HCT116 (cell line): Measurements from ENCODE around the gene SKA2. TPM values are rescaled to one million over a fixed set of nuclear protein-coding genes. Genes with fewer than 3 reads are reported as not detected.

ENCODE experiments used
- ATAC-seq: fragments of 200-7000 bp; cut with Tn5 transposase; 2 replicates; pipeline ENCODE4 v1.9.1; 2020; ENCODE audit warnings: mild to moderate bottlenecking, moderate library complexity
- BruUV-seq: library from RNA; stranded (reverse); fragments of 400-500 nt; replicated peaks from 2 replicates; lab custom pipeline; 2021; lab: Mats Ljungman, UMichigan
- CTCF ChIA-PET: fragments of 300-600 bp; sonication (Branson Sonifier 250); formaldehyde crosslinking; loops from one replicate; lab custom pipeline; 2021; ENCODE audit warnings: antibody characterized with exemption; lab: Charles Lee
- POLR2A ChIA-PET: fragments of 300-600, 350-600 bp; sonication (Branson Sonifier 250); formaldehyde crosslinking; loops from one replicate; lab custom pipeline; 2021; ENCODE audit warnings: antibody characterized with exemption; lab: Charles Lee
- RAD21 ChIA-PET, 2 experiments: fragments of 300-600 bp; sonication (Branson Sonifier 250); formaldehyde crosslinking; loops; one replicate each; lab custom pipeline; 2023; ENCODE audit warnings: low total read pairs in 2 of 2; ENCODE audit not compliant: uncharacterized antibody in 2 of 2, unreplicated experiment in 2 of 2, low non-redundant PET in 1 of 2; lab: Charles Lee
- DNase-seq: peaks from one replicate; pipeline ENCODE4 v3.0.0-alpha.2; 2010; ENCODE audit warnings: low read depth, low spot score
- H2AFZ ChIP-seq: fragments of 200-600 bp; shearing (Covaris generic), sonication (generic); 2 replicates; pipeline ENCODE4 v1.6.1; 2017; ENCODE audit warnings: low read depth, mixed run types, mixed read lengths, antibody characterized with exemption, low read length; ENCODE audit not compliant: poor library complexity, severe bottlenecking
- H3K27ac ChIP-seq: 2 replicates; pipeline ENCODE4 v1.5.1; 2012; ENCODE audit warnings: low read depth, low read length
- H3K27me3 ChIP-seq: fragments of 200-600 bp; sonication (generic); 2 replicates; pipeline ENCODE4 v1.6.1; 2016; ENCODE audit warnings: mixed run types, low read length, mixed read lengths; ENCODE audit not compliant: insufficient read depth
- H3K36me3 ChIP-seq, 2 experiments: fragments of 200-500 bp in 1 of 2; fragments of 200-600 bp in 1 of 2; sonication (Bioruptor generic) in 1 of 2; sonication (generic) in 1 of 2; 2 replicates each; pipeline versions ENCODE4 v1.5.1 to v1.6.1; 2014 to 2016; ENCODE audit warnings: low read length in 2 of 2, inconsistent platforms in 1 of 2, mixed read lengths in 1 of 2, mixed run types in 1 of 2; ENCODE audit not compliant: insufficient read depth in 2 of 2, control insufficient read depth in 1 of 2
- H3K4me1 ChIP-seq, 2 experiments: fragments of 200-600 bp in 1 of 2; sonication (generic) in 1 of 2; 2 replicates each; pipeline versions ENCODE4 v1.5.1 to v1.6.1; 2012 to 2017; ENCODE audit warnings: low read length in 2 of 2, inconsistent platforms in 1 of 2, mild to moderate bottlenecking in 1 of 2, mixed read lengths in 1 of 2, mixed run types in 1 of 2, moderate library complexity in 1 of 2; ENCODE audit not compliant: insufficient read depth in 2 of 2, control insufficient read depth in 1 of 2
- H3K4me2 ChIP-seq: fragments of 200-600 bp; sonication (generic); 2 replicates; pipeline ENCODE4 v1.6.1; 2017; ENCODE audit warnings: mixed run types, low read length, mixed read lengths
- H3K4me3 ChIP-seq, 2 experiments: fragments of 200-600 bp in 1 of 2; sonication (generic) in 1 of 2; replicated peaks in 1 of 2; 2 replicates each; pipeline ENCODE4 v1.5.1; 2011 to 2016; ENCODE audit warnings: low read length in 2 of 2, control low read depth in 1 of 2, low read depth in 1 of 2, mild to moderate bottlenecking in 1 of 2, mixed read lengths in 1 of 2, mixed run types in 1 of 2
- H3K79me2 ChIP-seq: fragments of 200-600 bp; sonication (generic); 2 replicates; pipeline ENCODE4 v1.6.1; 2017; ENCODE audit warnings: mild to moderate bottlenecking, mixed run types, low read length, moderate library complexity, mixed read lengths; ENCODE audit not compliant: insufficient read depth
- H3K9ac ChIP-seq: fragments of 200-600 bp; sonication (generic); 2 replicates; pipeline ENCODE4 v1.6.1; 2016; ENCODE audit warnings: low read length, mixed read lengths
- H3K9me2 ChIP-seq: fragments of 200-600 bp; sonication (generic), shearing (Covaris generic); 2 replicates; pipeline ENCODE4 v1.6.1; 2017; ENCODE audit warnings: mixed run types, mild to moderate bottlenecking, moderate library complexity; ENCODE audit not compliant: insufficient read depth
- H3K9me3 ChIP-seq, 2 experiments: fragments of 200-500 bp in 1 of 2; fragments of 200-600 bp in 1 of 2; sonication (Bioruptor generic) in 1 of 2; sonication (generic) in 1 of 2; 2 replicates each; pipeline ENCODE4 v1.6.1; 2014 to 2017; ENCODE audit warnings: low read length in 2 of 2, mixed read lengths in 2 of 2, inconsistent platforms in 1 of 2, low read depth in 1 of 2, mild to moderate bottlenecking in 1 of 2, mixed run types in 1 of 2, moderate library complexity in 1 of 2; ENCODE audit not compliant: control insufficient read depth in 1 of 2, insufficient read depth in 1 of 2
- H4K20me1 ChIP-seq: fragments of 200-600 bp; sonication (generic), shearing (Covaris generic); 2 replicates; pipeline ENCODE4 v1.6.1; 2017; ENCODE audit warnings: mixed run types, mild to moderate bottlenecking, moderate library complexity; ENCODE audit not compliant: insufficient read depth
- EGR1 ChIP-seq: IDR thresholded peaks from 2 replicates; pipeline ENCODE4 v1.6.1; 2012; ENCODE audit warnings: low read depth
- EZH2phosphoT487 ChIP-seq: fragments of 200-600 bp; IDR thresholded peaks from 2 replicates; pipeline ENCODE4 v1.6.1; 2018; ENCODE audit warnings: antibody characterized with exemption, borderline replicate concordance
- POLR2A ChIP-seq: IDR thresholded peaks from 2 replicates; pipeline ENCODE4 v1.7.0; 2011; ENCODE audit warnings: borderline replicate concordance; ENCODE audit not compliant: insufficient read depth, insufficient read length; ENCODE audit errors: extremely low read depth
- POLR2AphosphoS5 ChIP-seq: IDR thresholded peaks from 2 replicates; pipeline ENCODE4 v1.6.1; 2011; ENCODE audit warnings: mild to moderate bottlenecking, low read depth, low read length, moderate library complexity
- RAD21 ChIP-seq: IDR thresholded peaks from 2 replicates; pipeline ENCODE4 v1.6.1; 2012; ENCODE audit warnings: low read depth, mild to moderate bottlenecking
- SRF ChIP-seq: IDR thresholded peaks from 2 replicates; pipeline ENCODE4 v1.6.1; 2012; ENCODE audit warnings: low read depth
- YY1 ChIP-seq: IDR thresholded peaks from 2 replicates; pipeline ENCODE4 v1.6.1; 2011; ENCODE audit warnings: low read length, low read depth, moderate library complexity, mild to moderate bottlenecking; ENCODE audit not compliant: insufficient replicate concordance; ENCODE audit errors: extremely low read depth
- ZFX ChIP-seq: fragments of 450-650 bp; IDR thresholded peaks from 2 replicates; pipeline ENCODE4 v1.6.1; 2017
- ZNF274 ChIP-seq: fragments of 200-500 bp; sonication (Bioruptor generic); IDR thresholded peaks from 2 replicates; pipeline ENCODE4 v1.6.1; 2014; ENCODE audit warnings: mild to moderate bottlenecking, low read depth, low read length, inconsistent platforms
- intact Hi-C: fragments of 100-400 bp; cut with micrococcal nuclease; formaldehyde crosslinking; loops from 2 replicates; pipeline ENCODE4 v1.10.0; 2022
- total RNA-seq: library from RNA; stranded (reverse); gene quantifications from one replicate; pipeline ENCODE4 v1.2.1, GENCODE V29; 2021; ENCODE audit not compliant: unreplicated experiment
- TF ChIP-seq, protein P1 (sequence below), 3 experiments: fragments of 200-600 bp in 1 of 3; sonication (generic) in 1 of 3; IDR thresholded peaks in 2 of 3; conservative IDR thresholded peaks in 1 of 3; 2 replicates each; pipeline ENCODE4 v1.5.1; 2012 to 2017; ENCODE audit warnings: low read depth in 2 of 3, low read length in 2 of 3, antibody characterized with exemption in 1 of 3, borderline replicate concordance in 1 of 3, control low read depth in 1 of 3, mild to moderate bottlenecking in 1 of 3, mixed read lengths in 1 of 3, mixed run types in 1 of 3, moderate library complexity in 1 of 3; ENCODE audit not compliant: insufficient read depth in 1 of 3
- TF ChIP-seq, protein P2 (sequence below): IDR thresholded peaks from 2 replicates; pipeline ENCODE4 v1.6.1; 2012

Gene SKA2
- total RNA-seq, 1 experiment from 2014 or later: 72.8 TPM

DNA sequence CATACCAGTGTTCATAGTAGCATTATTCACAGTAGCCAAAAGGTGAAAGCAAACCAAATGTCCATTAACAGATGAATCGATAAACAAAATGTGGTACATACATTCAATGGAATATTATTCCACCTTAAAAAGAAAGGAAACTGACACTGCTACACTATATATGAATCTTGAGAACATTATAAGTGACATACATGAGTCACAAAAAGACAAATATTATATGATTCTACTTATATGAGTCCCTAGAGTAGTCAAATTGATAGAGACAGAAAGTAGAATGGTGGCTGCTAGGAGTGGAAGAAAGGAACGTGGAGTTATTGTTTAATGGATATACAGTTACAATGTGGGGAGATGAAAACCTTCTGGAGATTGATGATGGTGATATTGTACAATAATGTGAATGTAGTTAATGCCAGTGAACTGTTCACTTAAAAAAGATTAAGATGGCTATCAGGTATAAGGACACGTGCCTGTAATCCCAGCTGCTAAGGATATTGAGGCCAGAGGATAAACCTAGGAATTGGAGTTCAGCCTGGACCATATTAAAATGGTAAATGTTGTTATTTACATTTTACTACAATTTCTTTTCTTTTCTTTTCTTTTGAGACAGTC, 28.1 kb downstream of the SKA2 start:
- Histone ChIP-seq H3K36me3 (peaks cover 0 to 9% of the 10 kb centered on the region in 2 experiments; a peak in 2 of 4 replicates), H3K79me2 (peaks cover 30% of the 10 kb centered on the region), H3K27me3 (no peaks in the 10 kb centered on the region), H3K9ac (no peak overlapping the region), H3K9me3 (no peaks in the 10 kb centered on the region), H3K27ac (no peak overlapping the region), H2AFZ (no peak overlapping the region), H4K20me1 (peaks cover 3% of the 10 kb centered on the region; the same call in 1 of the 2 replicates), H3K9me2 (no peaks in the 10 kb centered on the region), H3K4me2 (no peak overlapping the region), H3K4me3 (no peak overlapping the region), H3K4me1 (no peaks in the 10 kb centered on the region)
- RAD21 ChIA-PET: no interaction called here
- POLR2A ChIA-PET: no interaction called here
- DNase-seq (no peak), ATAC-seq (no peak)
- TF ChIP-seq POLR2A (no peak), EGR1 (no peak)
- intact Hi-C loops: no loop called here
- CTCF ChIA-PET: no interaction called here
- BruUV-seq: no TSS peak

DNA sequence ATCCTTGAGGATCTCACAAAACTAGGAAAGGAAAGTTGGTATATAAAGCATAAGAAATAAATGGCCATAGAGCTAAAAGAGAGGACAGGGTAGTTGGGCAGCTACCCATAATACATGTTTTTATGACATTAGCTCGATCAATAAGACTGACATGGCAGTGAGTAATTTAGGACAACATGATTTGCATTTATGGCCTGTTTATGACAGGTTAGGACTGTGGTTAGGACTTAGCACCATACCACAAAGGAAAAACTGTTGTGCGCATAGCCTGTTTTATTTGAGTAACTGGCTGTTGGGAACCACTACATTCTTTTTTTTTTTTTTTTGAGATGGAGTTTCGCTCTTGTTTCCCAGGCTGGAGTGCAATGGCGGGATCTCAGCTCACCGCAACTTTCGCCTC, 30.3 kb downstream of the SKA2 start:
- H3K4me1 ChIP-seq: no peaks in the 10 kb centered on the region
- no peaks in the 10 kb centered on the region for H3K27me3 ChIP-seq
- H3K9me3 ChIP-seq: no peaks in the 10 kb centered on the region
- H3K9me2 ChIP-seq: no peaks in the 10 kb centered on the region
- no TSS peak for BruUV-seq
- H3K4me2 ChIP-seq: no peak overlapping the region
- no peak overlapping the region for H3K27ac ChIP-seq
- POLR2A ChIA-PET: no interaction called here
- CTCF ChIA-PET: no interaction called here
- DNase-seq (no peak), ATAC-seq (no peak)
- H3K4me3 ChIP-seq: no peak overlapping the region
- TF ChIP-seq SRF (no peak), RAD21 (no peak), ZNF274 (no peak), YY1 (no peak), ZFX (no peak), EGR1 (no peak), EZH2phosphoT487 (no peak), POLR2AphosphoS5 (no peak), POLR2A (no peak)
- TF ChIP-seq, protein P1, sequence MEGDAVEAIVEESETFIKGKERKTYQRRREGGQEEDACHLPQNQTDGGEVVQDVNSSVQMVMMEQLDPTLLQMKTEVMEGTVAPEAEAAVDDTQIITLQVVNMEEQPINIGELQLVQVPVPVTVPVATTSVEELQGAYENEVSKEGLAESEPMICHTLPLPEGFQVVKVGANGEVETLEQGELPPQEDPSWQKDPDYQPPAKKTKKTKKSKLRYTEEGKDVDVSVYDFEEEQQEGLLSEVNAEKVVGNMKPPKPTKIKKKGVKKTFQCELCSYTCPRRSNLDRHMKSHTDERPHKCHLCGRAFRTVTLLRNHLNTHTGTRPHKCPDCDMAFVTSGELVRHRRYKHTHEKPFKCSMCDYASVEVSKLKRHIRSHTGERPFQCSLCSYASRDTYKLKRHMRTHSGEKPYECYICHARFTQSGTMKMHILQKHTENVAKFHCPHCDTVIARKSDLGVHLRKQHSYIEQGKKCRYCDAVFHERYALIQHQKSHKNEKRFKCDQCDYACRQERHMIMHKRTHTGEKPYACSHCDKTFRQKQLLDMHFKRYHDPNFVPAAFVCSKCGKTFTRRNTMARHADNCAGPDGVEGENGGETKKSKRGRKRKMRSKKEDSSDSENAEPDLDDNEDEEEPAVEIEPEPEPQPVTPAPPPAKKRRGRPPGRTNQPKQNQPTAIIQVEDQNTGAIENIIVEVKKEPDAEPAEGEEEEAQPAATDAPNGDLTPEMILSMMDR (IDR thresholded peaks at IDR 0.05 in 2 of 3, conservative IDR thresholded peaks at IDR 0.05 in 1 of 3; ENCODE audit: borderline replicate concordance in 1 of 3, insufficient read depth in 1 of 3, low read depth in 2 of 3, low read length in 2 of 3): no peak
- TF ChIP-seq, protein P2, sequence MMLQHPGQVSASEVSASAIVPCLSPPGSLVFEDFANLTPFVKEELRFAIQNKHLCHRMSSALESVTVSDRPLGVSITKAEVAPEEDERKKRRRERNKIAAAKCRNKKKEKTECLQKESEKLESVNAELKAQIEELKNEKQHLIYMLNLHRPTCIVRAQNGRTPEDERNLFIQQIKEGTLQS: no peak
- H3K36me3 ChIP-seq: peaks cover 0 to 9% of the 10 kb centered on the region in 2 experiments; a peak in 3 of 4 replicates
- RAD21 ChIA-PET: no interaction called here
- H3K79me2 ChIP-seq: peaks cover 22% of the 10 kb centered on the region
- no peaks in the 10 kb centered on the region for H4K20me1 ChIP-seq
- H2AFZ ChIP-seq: no peak overlapping the region
- intact Hi-C loops: no loop called here
- no peak overlapping the region for H3K9ac ChIP-seq
